ENCODE results near the gene GREM1.

- TF ChIP-seq CTCF (conservative IDR thresholded peaks at IDR 0.05; ENCODE audit: low read length) (no peak), EZH2phosphoT487 (IDR thresholded peaks at IDR 0.05; ENCODE audit: borderline replicate concordance) (no peak)
Measured at GRCh38 chr15:32669896-32670611, 47.8 kb upstream of the GREM1 start.

Data from Loucy (cell line).